Embryonic facial prominence (tissue), 1 donor: ENCODE results near the gene MSI2.

Source experiments
- DNase-seq: peaks from one replicate; pipeline ENCODE4 v3.0.0-alpha.2; 2016; ENCODE audit errors: extremely low spot score

The MSI2 gene

GRCh38 chr17:57412520-57413096 is 156.3 kb downstream of the MSI2 start:
- DNase-seq = no peak

- DNase-seq = no peak
Measured at GRCh38 chr17:57413848-57414651, 157.7 kb downstream of the MSI2 start.

- no peak for DNase-seq
Measured at GRCh38 chr17:57415751-57416207, 159.5 kb downstream of the MSI2 start.

GRCh38 chr17:57416369-57416768 is 160.0 kb downstream of the MSI2 start:
- DNase-seq = no peak

- no peak for DNase-seq
Measured at GRCh38 chr17:57417956-57418355, 161.6 kb downstream of the MSI2 start.

- DNase-seq = no peak
Measured at GRCh38 chr17:57418463-57419246, 162.3 kb downstream of the MSI2 start.

GRCh38 chr17:57419940-57420550 is 163.7 kb downstream of the MSI2 start:
- no peak for DNase-seq

- DNase-seq = no peak
Measured at GRCh38 chr17:57420734-57421717, 164.7 kb downstream of the MSI2 start.

- no peak for DNase-seq
Measured at GRCh38 chr17:57422574-57423164, 166.3 kb downstream of the MSI2 start.

GRCh38 chr17:57423541-57423940 is 167.2 kb downstream of the MSI2 start:
- DNase-seq = no peak

GRCh38 chr17:57424273-57424672 is 167.9 kb downstream of the MSI2 start:
- DNase-seq = no peak

- no peak for DNase-seq
Measured at GRCh38 chr17:57424777-57425188, 168.5 kb downstream of the MSI2 start.

- no peak for DNase-seq
Measured at GRCh38 chr17:57425431-57425830, 169.1 kb downstream of the MSI2 start.

- no peak for DNase-seq
Measured at GRCh38 chr17:57425903-57426880, 169.9 kb downstream of the MSI2 start.

GRCh38 chr17:57429966-57430365 is 173.6 kb downstream of the MSI2 start:
- no peak for DNase-seq

- no peak for DNase-seq
Measured at GRCh38 chr17:57431415-57431814, 175.1 kb downstream of the MSI2 start.

GRCh38 chr17:57432507-57433277 is 176.4 kb downstream of the MSI2 start:
- DNase-seq = no peak

GRCh38 chr17:57433452-57433851 is 177.1 kb downstream of the MSI2 start:
- no peak for DNase-seq

GRCh38 chr17:57434361-57434760 is 178.0 kb downstream of the MSI2 start:
- no peak for DNase-seq
